ENCODE data around the gene SLC26A11. TPM values are rescaled to one million over a fixed set of nuclear protein-coding genes. Genes with fewer than 3 reads are reported as not detected.

SLC26A11 gene
- total RNA-seq, 4 donors from 2014 or later: 11.3 to 13.8 (median 12.7) TPM

DNA sequence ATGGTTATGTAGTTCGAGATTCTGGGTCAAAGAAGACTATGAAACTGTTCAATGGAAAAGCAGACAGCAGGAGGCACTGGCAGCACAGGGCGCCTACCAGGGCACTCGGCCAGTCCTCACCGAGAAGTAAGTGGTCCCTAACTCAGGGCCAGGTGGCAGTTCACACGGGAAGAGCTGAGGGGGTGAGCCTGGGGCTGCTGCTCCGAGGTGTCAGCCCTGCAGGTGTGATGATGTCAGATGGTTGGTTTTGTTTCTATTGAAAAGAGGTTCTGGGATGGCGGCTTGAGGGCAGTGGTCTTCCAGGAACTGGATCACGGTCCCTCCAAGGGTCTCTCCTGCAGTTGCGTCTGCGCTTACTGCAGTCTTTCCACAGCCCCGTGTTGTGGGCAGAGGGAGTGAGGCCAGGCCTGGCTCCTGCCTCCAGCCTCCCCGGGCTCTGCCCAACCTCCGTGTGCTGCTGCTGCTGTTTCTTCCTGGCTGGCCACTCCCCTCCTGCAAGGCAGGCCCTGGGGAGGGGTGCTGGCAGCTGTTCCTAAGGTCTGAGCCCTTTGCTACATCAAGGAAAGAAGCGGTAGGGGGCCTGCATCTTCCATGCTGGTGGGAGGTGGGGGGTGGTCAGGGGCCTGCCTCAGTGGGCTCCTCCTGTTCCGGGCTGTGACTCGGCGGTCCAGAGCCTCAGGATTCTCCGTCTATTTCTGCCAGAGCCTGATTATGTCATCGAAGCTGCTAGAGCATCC is 63.1 kb downstream of the SLC26A11 start:
- Histone ChIP-seq H3K27me3 (no peaks in the 10 kb centered on the region), H3K27ac (replicated peaks in 1 of 4) (no peak overlapping the region), H3K9me3 (no peaks in the 10 kb centered on the region), H3K4me1 (peaks cover 18 to 25% (median 23%) of the 10 kb centered on the region in 4 donors), H3K4me3 (no peak overlapping the region), H3K36me3 (peaks cover 13 to 80% (median 39%) of the 10 kb centered on the region in 4 donors)
- no peak for DNase-seq (ENCODE audit: extremely low spot score)
- WGBS: 83% methylated on average over 14 of the region's 19 CpGs
- TF ChIP-seq, protein P1, sequence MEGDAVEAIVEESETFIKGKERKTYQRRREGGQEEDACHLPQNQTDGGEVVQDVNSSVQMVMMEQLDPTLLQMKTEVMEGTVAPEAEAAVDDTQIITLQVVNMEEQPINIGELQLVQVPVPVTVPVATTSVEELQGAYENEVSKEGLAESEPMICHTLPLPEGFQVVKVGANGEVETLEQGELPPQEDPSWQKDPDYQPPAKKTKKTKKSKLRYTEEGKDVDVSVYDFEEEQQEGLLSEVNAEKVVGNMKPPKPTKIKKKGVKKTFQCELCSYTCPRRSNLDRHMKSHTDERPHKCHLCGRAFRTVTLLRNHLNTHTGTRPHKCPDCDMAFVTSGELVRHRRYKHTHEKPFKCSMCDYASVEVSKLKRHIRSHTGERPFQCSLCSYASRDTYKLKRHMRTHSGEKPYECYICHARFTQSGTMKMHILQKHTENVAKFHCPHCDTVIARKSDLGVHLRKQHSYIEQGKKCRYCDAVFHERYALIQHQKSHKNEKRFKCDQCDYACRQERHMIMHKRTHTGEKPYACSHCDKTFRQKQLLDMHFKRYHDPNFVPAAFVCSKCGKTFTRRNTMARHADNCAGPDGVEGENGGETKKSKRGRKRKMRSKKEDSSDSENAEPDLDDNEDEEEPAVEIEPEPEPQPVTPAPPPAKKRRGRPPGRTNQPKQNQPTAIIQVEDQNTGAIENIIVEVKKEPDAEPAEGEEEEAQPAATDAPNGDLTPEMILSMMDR (IDR thresholded peaks at IDR 0.05): no peak
- no peak for TF ChIP-seq POLR2A (IDR thresholded peaks at IDR 0.05; ENCODE audit: low read depth)
- no peak for TF ChIP-seq POLR2AphosphoS5 (IDR thresholded peaks at IDR 0.05)
- no peak for TF ChIP-seq EP300 (IDR thresholded peaks at IDR 0.05)
- intact Hi-C loops (cut with DNase I): loop anchor here (10.0 kb wide), 1 partner anchor 102 kb away; no protein-coding TSS in a partner anchor

DNA sequence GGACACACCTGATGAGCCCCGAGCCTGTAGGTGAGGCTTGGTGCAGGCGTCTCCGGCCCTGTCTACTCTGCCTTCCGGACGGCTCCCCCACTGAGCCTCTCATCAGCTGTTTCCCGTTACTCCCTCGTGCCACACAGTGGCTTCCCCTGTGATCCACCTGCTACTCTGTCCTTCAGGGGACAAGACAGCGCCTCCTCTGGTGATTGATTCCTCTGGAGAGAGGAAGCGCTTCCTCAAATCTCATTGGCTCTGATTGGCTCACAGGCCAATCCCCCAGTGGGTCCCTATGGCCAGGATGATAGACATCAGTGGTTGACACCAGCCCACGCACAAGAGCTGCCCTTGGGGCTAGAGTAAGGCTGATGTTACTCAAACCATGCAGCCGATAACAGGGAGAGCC is 64.4 kb downstream of the SLC26A11 start:
- Histone ChIP-seq H3K27ac (replicated peaks in 1 of 4) (no peak overlapping the region), H3K4me1 (peaks cover 6 to 12% (median 10%) of the 10 kb centered on the region in 4 donors), H3K27me3 (no peaks in the 10 kb centered on the region), H3K36me3 (peaks cover 26 to 84% (median 47%) of the 10 kb centered on the region in 4 donors), H3K9me3 (no peaks in the 10 kb centered on the region), H3K4me3 (no peak overlapping the region)
- DNase-seq (ENCODE audit: extremely low spot score): no peak
- TF ChIP-seq POLR2AphosphoS5 (IDR thresholded peaks at IDR 0.05) (no peak), EP300 (IDR thresholded peaks at IDR 0.05) (no peak), POLR2A (IDR thresholded peaks at IDR 0.05; ENCODE audit: low read depth) (no peak)
- TF ChIP-seq, protein P1 (IDR thresholded peaks at IDR 0.05): no peak
- intact Hi-C loops (cut with DNase I): loop anchor here (10.0 kb wide), 1 partner anchor 100 kb away; no protein-coding TSS in a partner anchor
- WGBS: 87% methylated on average over 11 of the region's 11 CpGs

DNA sequence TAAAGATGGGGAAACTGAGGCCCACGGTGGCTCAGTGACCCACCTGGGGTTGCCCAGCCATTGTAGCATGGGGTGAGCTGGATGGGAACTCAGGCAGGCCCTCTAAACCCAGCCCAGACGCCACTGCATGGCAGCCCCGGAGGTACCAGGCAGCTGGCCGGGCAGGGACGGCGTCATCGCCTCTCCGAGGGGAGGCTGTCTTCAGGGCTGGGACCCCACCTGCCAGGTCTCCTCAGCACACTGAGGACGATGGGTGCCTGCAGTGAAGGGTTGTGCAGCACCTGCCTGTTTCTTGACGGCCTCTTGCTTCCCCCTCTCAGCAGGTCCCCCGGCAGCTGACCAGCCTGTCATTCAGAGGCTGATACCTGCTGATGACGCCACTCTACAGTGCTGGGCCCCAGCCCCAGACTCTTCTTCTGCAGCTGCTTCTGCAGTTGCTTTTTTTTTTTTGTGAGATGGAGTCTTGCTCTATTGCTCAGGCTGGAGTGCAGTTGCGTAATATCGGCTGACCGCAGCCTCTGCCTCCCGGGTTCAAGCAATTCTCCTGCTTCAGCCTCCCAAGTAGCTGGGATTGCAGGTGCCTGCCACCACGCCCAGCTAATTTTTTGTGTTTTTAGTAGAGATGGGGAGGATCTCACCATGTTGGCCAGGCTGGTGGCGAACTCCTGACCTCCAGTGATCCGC is 65.2 kb downstream of the SLC26A11 start:
- no peaks in the 10 kb centered on the region for H3K27me3 ChIP-seq
- TF ChIP-seq POLR2A (IDR thresholded peaks at IDR 0.05; ENCODE audit: low read depth) (no peak), POLR2AphosphoS5 (IDR thresholded peaks at IDR 0.05) (no peak)
- TF ChIP-seq, protein P1 (IDR thresholded peaks at IDR 0.05): no peak
- H3K9me3 ChIP-seq: no peaks in the 10 kb centered on the region
- WGBS: 90% methylated on average over 7 of the region's 19 CpGs
- DNase-seq (ENCODE audit: extremely low spot score): no peak
- peaks cover 0 to 4% (median 2%) of the 10 kb centered on the region in 4 donors for H3K4me1 ChIP-seq
- H3K4me3 ChIP-seq: no peak overlapping the region
- peaks cover 32 to 89% (median 54%) of the 10 kb centered on the region in 4 donors for H3K36me3 ChIP-seq
- intact Hi-C loops (cut with DNase I): loop anchor here (10.0 kb wide), 1 partner anchor 99 kb away; no protein-coding TSS in a partner anchor
- no peak overlapping the region for H3K27ac ChIP-seq (replicated peaks in 1 of 4)

DNA sequence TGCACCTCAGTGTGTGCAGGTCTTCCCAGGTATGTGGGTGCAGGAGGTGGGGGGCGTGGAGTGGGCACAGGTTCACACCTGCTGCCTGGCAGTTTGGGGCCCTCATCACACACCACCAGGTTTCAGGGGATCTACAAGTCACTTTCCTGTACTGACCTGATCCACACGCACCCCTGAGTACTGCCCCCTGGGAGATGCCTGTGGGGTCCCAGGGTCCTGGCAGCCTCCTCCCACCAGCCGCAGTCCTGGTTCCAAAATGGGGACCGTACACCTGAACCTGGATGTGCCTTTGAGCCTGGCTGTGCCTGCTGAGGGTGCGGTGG is 66.4 kb downstream of the SLC26A11 start:
- Histone ChIP-seq H3K27ac (replicated peaks in 1 of 4) (no peak overlapping the region), H3K36me3 (peaks cover 41 to 93% (median 63%) of the 10 kb centered on the region in 4 donors), H3K9me3 (no peaks in the 10 kb centered on the region), H3K4me1 (peaks cover 0 to 4% (median 0%) of the 10 kb centered on the region in 4 donors), H3K27me3 (no peaks in the 10 kb centered on the region), H3K4me3 (no peak overlapping the region)
- intact Hi-C loops (cut with DNase I): loop anchor here (10.0 kb wide), 1 partner anchor 98 kb away; no protein-coding TSS in a partner anchor
- DNase-seq (ENCODE audit: extremely low spot score): no peak
- 88% methylated on average over 5 of the region's 5 CpGs for WGBS
- no peak for TF ChIP-seq POLR2A (IDR thresholded peaks at IDR 0.05; ENCODE audit: low read depth)
- TF ChIP-seq, protein P1 (IDR thresholded peaks at IDR 0.05): no peak
- TF ChIP-seq EP300 (IDR thresholded peaks at IDR 0.05): no peak
- TF ChIP-seq POLR2AphosphoS5 (IDR thresholded peaks at IDR 0.05): no peak

All from esophagus muscularis mucosa (tissue), 4 donors.